Epithelial cell of proximal tubule (primary cell): ENCODE results near the gene ATG4D. TPM values are rescaled to one million over a fixed set of nuclear protein-coding genes. Genes with fewer than 3 reads are reported as not detected.

Experiments
- DNase-seq: peaks from one replicate; pipeline ENCODE4 v3.0.0-alpha.2; 2011; ENCODE audit warnings: low read depth
- H3K4me3 ChIP-seq: 2 replicates; pipeline ENCODE4 v1.5.1; 2011; ENCODE audit warnings: low read depth, mild to moderate bottlenecking, low read length
- total RNA-seq: library from RNA; depleted of rRNA; stranded (reverse); fragments of >200 nt; gene quantifications from 2 replicates; pipeline ENCODE4 v1.2.3, GENCODE V29; 2015
- TF ChIP-seq, protein P1 (sequence below): conservative IDR thresholded peaks from 2 replicates; pipeline ENCODE4 v1.5.1; 2012; ENCODE audit warnings: low read depth, mild to moderate bottlenecking, low read length

ATG4D gene
- total RNA-seq, 1 donor from 2014 or later = 31.4 TPM

- H3K4me3 ChIP-seq = peak within 1 kb of the TSS; percentile 94
- DNase-seq = no peak
- TF ChIP-seq, protein P1, sequence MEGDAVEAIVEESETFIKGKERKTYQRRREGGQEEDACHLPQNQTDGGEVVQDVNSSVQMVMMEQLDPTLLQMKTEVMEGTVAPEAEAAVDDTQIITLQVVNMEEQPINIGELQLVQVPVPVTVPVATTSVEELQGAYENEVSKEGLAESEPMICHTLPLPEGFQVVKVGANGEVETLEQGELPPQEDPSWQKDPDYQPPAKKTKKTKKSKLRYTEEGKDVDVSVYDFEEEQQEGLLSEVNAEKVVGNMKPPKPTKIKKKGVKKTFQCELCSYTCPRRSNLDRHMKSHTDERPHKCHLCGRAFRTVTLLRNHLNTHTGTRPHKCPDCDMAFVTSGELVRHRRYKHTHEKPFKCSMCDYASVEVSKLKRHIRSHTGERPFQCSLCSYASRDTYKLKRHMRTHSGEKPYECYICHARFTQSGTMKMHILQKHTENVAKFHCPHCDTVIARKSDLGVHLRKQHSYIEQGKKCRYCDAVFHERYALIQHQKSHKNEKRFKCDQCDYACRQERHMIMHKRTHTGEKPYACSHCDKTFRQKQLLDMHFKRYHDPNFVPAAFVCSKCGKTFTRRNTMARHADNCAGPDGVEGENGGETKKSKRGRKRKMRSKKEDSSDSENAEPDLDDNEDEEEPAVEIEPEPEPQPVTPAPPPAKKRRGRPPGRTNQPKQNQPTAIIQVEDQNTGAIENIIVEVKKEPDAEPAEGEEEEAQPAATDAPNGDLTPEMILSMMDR = no peak
These were observed 40.5 kb upstream of the ATG4D start, which contains the start of gene KEAP1 for GRCh38 chr19:10503002-10503789. Gene KEAP1, minus strand, starts transcription at chr19:10503356. Its CDS starts 3,323 bp downstream, at chr19:10500033.

DNA sequence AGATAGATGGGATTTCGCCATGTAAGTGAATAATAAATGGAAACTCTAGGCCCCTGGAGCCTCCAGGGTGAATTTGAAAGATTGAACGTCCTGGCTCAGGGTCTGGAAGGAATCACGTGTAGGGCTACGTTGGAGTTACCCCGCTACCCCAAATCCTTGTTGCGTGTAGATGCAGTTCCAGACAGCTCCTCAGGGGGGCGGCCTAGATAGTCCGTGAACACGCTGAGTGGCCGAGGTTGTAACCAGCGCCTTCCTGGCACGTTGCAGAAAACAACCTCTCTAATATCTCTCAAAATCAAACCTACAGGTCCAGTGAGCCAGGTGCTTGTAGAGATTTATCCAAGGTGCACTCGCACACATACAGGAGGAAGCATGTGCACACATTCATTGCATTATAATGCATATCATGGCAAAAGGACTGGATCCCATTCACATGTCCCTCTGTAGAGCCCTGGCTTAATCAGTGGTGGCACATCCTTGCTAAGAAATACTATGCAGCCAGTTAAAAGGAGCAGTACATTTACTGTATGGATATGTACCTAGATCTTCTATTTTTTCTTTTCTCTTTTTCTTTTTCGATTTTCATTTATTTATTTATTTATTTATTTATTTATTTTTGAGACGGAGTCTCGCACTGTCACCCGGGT lies 38.0 kb upstream of the ATG4D start:
- no peak overlapping the region for H3K4me3 ChIP-seq
- DNase-seq = no peak
- TF ChIP-seq, protein P1 = peak; percentile 80

- DNase-seq = no peak
- H3K4me3 ChIP-seq = no peak overlapping the region
- TF ChIP-seq, protein P1 = no peak
These were observed 35.7 kb upstream of the ATG4D start for GRCh38 chr19:10508036-10508435.

- no peak for DNase-seq
- TF ChIP-seq, protein P1 = no peak
- H3K4me3 ChIP-seq = no peak overlapping the region
These were observed 35.0 kb upstream of the ATG4D start for GRCh38 chr19:10508707-10509106.

GRCh38 chr19:10510301-10510802 lies 33.4 kb upstream of the ATG4D start:
- H3K4me3 ChIP-seq = no peak overlapping the region
- TF ChIP-seq, protein P1 = peak; percentile 74
- DNase-seq = no peak

DNA sequence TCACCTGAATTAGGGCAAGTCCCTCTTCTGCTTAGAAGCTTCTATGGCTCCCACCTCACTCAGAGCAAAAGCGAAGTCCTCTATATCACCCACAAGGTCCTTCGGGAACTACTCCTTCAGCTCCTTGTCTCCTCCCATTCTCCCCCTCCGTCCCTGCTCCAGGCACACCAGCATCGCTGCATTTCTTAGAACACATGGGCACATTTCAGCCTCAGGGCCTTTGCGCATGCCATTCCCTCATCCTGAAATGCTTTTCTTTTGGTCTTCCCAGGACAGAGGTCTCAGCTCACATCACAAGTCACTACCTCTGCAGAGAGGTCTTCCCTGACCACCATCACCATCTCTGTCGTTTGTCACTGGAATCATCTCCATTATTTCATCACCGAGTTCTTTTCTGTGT lies 30.5 kb upstream of the ATG4D start:
- H3K4me3 ChIP-seq = no peak overlapping the region
- TF ChIP-seq, protein P1 = no peak
- no peak for DNase-seq
